Measurements from ENCODE around the gene CXCR6. TPM values are rescaled to one million over a fixed set of nuclear protein-coding genes. Genes with fewer than 3 reads are reported as not detected.

CXCR6 gene
- total RNA-seq, 1 experiment from 2014 or later = not detected

DNA sequence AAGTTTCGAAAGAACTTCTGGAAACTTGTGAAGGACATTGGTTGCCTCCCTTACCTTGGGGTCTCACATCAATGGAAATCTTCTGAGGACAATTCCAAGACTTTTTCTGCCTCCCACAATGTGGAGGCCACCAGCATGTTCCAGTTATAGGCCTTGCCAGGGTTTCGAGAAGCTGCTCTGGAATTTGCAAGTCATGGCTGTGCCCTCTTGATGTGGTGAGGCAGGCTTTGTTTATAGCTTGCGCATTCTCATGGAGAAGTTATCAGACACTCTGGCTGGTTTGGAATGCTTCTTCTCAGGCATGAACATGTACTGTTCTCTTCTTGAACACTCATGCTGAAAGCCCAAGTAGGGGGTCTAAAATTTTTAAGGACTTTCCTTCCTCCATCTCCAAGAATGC, 4.1 kb downstream of the CXCR6 start:
- Histone ChIP-seq H3K18ac (ENCODE audit: insufficient read length, low read depth, low read length) (no peak overlapping the region), H2BK15ac (ENCODE audit: low read depth, low read length) (no peak overlapping the region), H4K5ac (ENCODE audit: insufficient read length, low read depth, low read length) (no peak overlapping the region), H3K9me3 (ENCODE audit: control insufficient read depth, low read depth, low read length) (no peaks in the 10 kb centered on the region), H3K79me1 (ENCODE audit: insufficient read depth, low read depth, low read length, poor library complexity, severe bottlenecking) (no peaks in the 10 kb centered on the region), H3K14ac (ENCODE audit: insufficient read depth, low read length) (no peak overlapping the region), H2BK12ac (ENCODE audit: insufficient read length, low read depth, low read length) (no peak overlapping the region), H3K27me3 (ENCODE audit: insufficient read depth, low read length) (no peaks in the 10 kb centered on the region), H2BK5ac (ENCODE audit: insufficient read length, low read length) (no peak overlapping the region), H3K27ac (ENCODE audit: insufficient read length, low read depth, low read length) (no peak overlapping the region), H3K23ac (ENCODE audit: insufficient read length, low read depth, low read length) (no peak overlapping the region), H2BK20ac (ENCODE audit: low read depth, low read length, poor library complexity, severe bottlenecking) (no peak overlapping the region), H2BK120ac (ENCODE audit: low read depth, low read length, poor library complexity, severe bottlenecking) (no peak overlapping the region), H2AK5ac (ENCODE audit: insufficient read length, low read length) (no peak overlapping the region), H3K56ac (ENCODE audit: insufficient read length, low read depth, low read length) (no peak overlapping the region), H3K4me2 (ENCODE audit: insufficient read depth, insufficient read length, low read length) (no peak overlapping the region), H3K9ac (ENCODE audit: extremely low read depth, insufficient read length, low read length) (no peak overlapping the region), H3K79me2 (ENCODE audit: insufficient read depth, low read length) (no peaks in the 10 kb centered on the region), H3K4me1 (ENCODE audit: insufficient read depth, low read length) (no peaks in the 10 kb centered on the region), H3K23me2 (ENCODE audit: insufficient read length, low read depth, low read length, poor library complexity, severe bottlenecking) (no peaks in the 10 kb centered on the region), H4K91ac (ENCODE audit: insufficient read length, low read depth, low read length) (no peak overlapping the region), H4K20me1 (ENCODE audit: control insufficient read depth, insufficient read depth, insufficient read length) (no peaks in the 10 kb centered on the region), H3T11ph (ENCODE audit: low read length) (no peak overlapping the region), H2AFZ (ENCODE audit: low read length) (no peak overlapping the region), H4K8ac (replicated peaks; ENCODE audit: insufficient read length, low read depth, low read length) (no peak overlapping the region), H3K4ac (ENCODE audit: low read depth, low read length) (no peak overlapping the region)
- WGBS (ENCODE audit: extremely low coverage, insufficient read length, low lambda C conversion rate) = no CpG with 5 or more reads among the region's 3 CpGs
- Mint-ChIP-seq H3K36me3 (ENCODE audit: insufficient read depth in 1 of 3, low read depth in 3 of 3) (peaks cover 13 to 52% (median 46%) of the 10 kb centered on the region in 3 experiments; a peak in 6 of 7 replicates), H3K27ac (no peak overlapping the region), H3K27me3 (ENCODE audit: low read depth) (no peaks in the 10 kb centered on the region), H3K4me3 (no peak overlapping the region), H3K4me1 (no peaks in the 10 kb centered on the region), H3K9me3 (no peaks in the 10 kb centered on the region)
- TF ChIP-seq, protein P1, sequence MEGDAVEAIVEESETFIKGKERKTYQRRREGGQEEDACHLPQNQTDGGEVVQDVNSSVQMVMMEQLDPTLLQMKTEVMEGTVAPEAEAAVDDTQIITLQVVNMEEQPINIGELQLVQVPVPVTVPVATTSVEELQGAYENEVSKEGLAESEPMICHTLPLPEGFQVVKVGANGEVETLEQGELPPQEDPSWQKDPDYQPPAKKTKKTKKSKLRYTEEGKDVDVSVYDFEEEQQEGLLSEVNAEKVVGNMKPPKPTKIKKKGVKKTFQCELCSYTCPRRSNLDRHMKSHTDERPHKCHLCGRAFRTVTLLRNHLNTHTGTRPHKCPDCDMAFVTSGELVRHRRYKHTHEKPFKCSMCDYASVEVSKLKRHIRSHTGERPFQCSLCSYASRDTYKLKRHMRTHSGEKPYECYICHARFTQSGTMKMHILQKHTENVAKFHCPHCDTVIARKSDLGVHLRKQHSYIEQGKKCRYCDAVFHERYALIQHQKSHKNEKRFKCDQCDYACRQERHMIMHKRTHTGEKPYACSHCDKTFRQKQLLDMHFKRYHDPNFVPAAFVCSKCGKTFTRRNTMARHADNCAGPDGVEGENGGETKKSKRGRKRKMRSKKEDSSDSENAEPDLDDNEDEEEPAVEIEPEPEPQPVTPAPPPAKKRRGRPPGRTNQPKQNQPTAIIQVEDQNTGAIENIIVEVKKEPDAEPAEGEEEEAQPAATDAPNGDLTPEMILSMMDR (conservative IDR thresholded peaks at IDR 0.05) = no peak
- DNase-seq = no peak

Data from H9 (cell line).